HEK293 (cell line): ENCODE data around the gene ANTKMT.

ENCODE experiments used
- BCL11B ChIP-seq: fragments of 450-650 bp; formaldehyde crosslinking; IDR thresholded peaks from 2 replicates; pipeline ENCODE4 v1.5.1; 2016; ENCODE audit warnings: low read depth, missing biosample characterization, missing genetic modification characterization
- BCL6B ChIP-seq: fragments of 450-650 bp; formaldehyde crosslinking; IDR thresholded peaks from 2 replicates; pipeline ENCODE4 v1.5.1; 2017; ENCODE audit warnings: missing biosample characterization, missing genetic modification characterization
- GLIS2 ChIP-seq: fragments of 450-650 bp; formaldehyde crosslinking; IDR thresholded peaks from 2 replicates; pipeline ENCODE4 v1.5.1; 2016; ENCODE audit warnings: missing biosample characterization, missing genetic modification characterization
- KLF10 ChIP-seq: fragments of 450-650 bp; IDR thresholded peaks from 2 replicates; pipeline ENCODE4 v1.5.1; 2018; ENCODE audit warnings: missing biosample characterization, mild to moderate bottlenecking, missing genetic modification characterization
- KLF9 ChIP-seq: fragments of 450-650 bp; formaldehyde crosslinking; IDR thresholded peaks from 2 replicates; pipeline ENCODE4 v1.5.1; 2016; ENCODE audit warnings: missing biosample characterization, missing genetic modification characterization, low read depth
- OSR2 ChIP-seq: fragments of 450-650 bp; formaldehyde crosslinking; IDR thresholded peaks from 2 replicates; pipeline ENCODE4 v1.5.1; 2016; ENCODE audit warnings: missing biosample characterization, missing genetic modification characterization
- PRDM4 ChIP-seq: fragments of 450-650 bp; formaldehyde crosslinking; IDR thresholded peaks from 2 replicates; pipeline ENCODE4 v1.5.1; 2017; ENCODE audit warnings: missing biosample characterization, missing genetic modification characterization
- SCRT2 ChIP-seq: fragments of 450-650 bp; formaldehyde crosslinking; IDR thresholded peaks from 2 replicates; pipeline ENCODE4 v1.5.1; 2016; ENCODE audit warnings: missing biosample characterization, missing genetic modification characterization
- YY1 ChIP-seq: fragments of 450-650 bp; formaldehyde crosslinking; IDR thresholded peaks from 2 replicates; pipeline ENCODE4 v1.5.1; 2018; ENCODE audit warnings: missing biosample characterization, missing genetic modification characterization
- ZBTB11 ChIP-seq: fragments of 450-650 bp; formaldehyde crosslinking; conservative IDR thresholded peaks from 2 replicates; pipeline ENCODE4 v1.5.1; 2016; ENCODE audit warnings: low read depth, missing biosample characterization, missing genetic modification characterization
- ZBTB48 ChIP-seq: fragments of 450-650 bp; formaldehyde crosslinking; IDR thresholded peaks from 2 replicates; pipeline ENCODE4 v1.5.1; 2016; ENCODE audit warnings: missing biosample characterization, missing genetic modification characterization
- ZFP41 ChIP-seq: fragments of 450-650 bp; formaldehyde crosslinking; IDR thresholded peaks from 2 replicates; pipeline ENCODE4 v1.5.1; 2016; ENCODE audit warnings: missing biosample characterization, missing genetic modification characterization, borderline replicate concordance
- ZIC2 ChIP-seq: fragments of 450-650 bp; formaldehyde crosslinking; IDR thresholded peaks from 2 replicates; pipeline ENCODE4 v1.5.1; 2016; ENCODE audit warnings: missing biosample characterization, missing genetic modification characterization
- ZNF133 ChIP-seq: fragments of 450-650 bp; formaldehyde crosslinking; IDR thresholded peaks from 2 replicates; pipeline ENCODE4 v1.5.1; 2016; ENCODE audit warnings: missing biosample characterization, missing genetic modification characterization
- ZNF138 ChIP-seq: fragments of 450-650 bp; formaldehyde crosslinking; IDR thresholded peaks from 2 replicates; pipeline ENCODE4 v1.5.1; 2016; ENCODE audit warnings: missing biosample characterization, missing genetic modification characterization, borderline replicate concordance
- ZNF155 ChIP-seq: fragments of 450-650 bp; formaldehyde crosslinking; IDR thresholded peaks from 2 replicates; pipeline ENCODE4 v1.5.1; 2016; ENCODE audit warnings: missing biosample characterization, missing genetic modification characterization
- ZNF223 ChIP-seq: fragments of 450-650 bp; formaldehyde crosslinking; IDR thresholded peaks from 2 replicates; pipeline ENCODE4 v1.5.1; 2016; ENCODE audit warnings: missing biosample characterization, missing genetic modification characterization
- ZNF248 ChIP-seq: fragments of 450-650 bp; formaldehyde crosslinking; IDR thresholded peaks from 2 replicates; pipeline ENCODE4 v1.5.1; 2017; ENCODE audit warnings: missing biosample characterization, missing genetic modification characterization
- ZNF366 ChIP-seq: fragments of 450-650 bp; formaldehyde crosslinking; conservative IDR thresholded peaks from 2 replicates; pipeline ENCODE4 v1.5.1; 2016; ENCODE audit warnings: missing biosample characterization, missing genetic modification characterization
- ZNF416 ChIP-seq: fragments of 450-650 bp; formaldehyde crosslinking; IDR thresholded peaks from 2 replicates; pipeline ENCODE4 v1.5.1; 2016; ENCODE audit warnings: missing biosample characterization, missing genetic modification characterization
- ZNF501 ChIP-seq: fragments of 450-650 bp; formaldehyde crosslinking; IDR thresholded peaks from 2 replicates; pipeline ENCODE4 v1.5.1; 2016; ENCODE audit warnings: missing biosample characterization, missing genetic modification characterization
- ZNF510 ChIP-seq: fragments of 450-650 bp; formaldehyde crosslinking; IDR thresholded peaks from 2 replicates; pipeline ENCODE4 v1.5.1; 2018; ENCODE audit warnings: mild to moderate bottlenecking, missing genetic modification characterization, missing biosample characterization; ENCODE audit not compliant: insufficient replicate concordance
- ZNF514 ChIP-seq: fragments of 450-650 bp; formaldehyde crosslinking; IDR thresholded peaks from 2 replicates; pipeline ENCODE4 v1.5.1; 2016; ENCODE audit warnings: missing biosample characterization, missing genetic modification characterization
- ZNF529 ChIP-seq: fragments of 450-650 bp; formaldehyde crosslinking; IDR thresholded peaks from 2 replicates; pipeline ENCODE4 v1.5.1; 2017; ENCODE audit warnings: missing genetic modification characterization, missing biosample characterization; ENCODE audit not compliant: insufficient replicate concordance
- ZNF544 ChIP-seq: fragments of 450-650 bp; formaldehyde crosslinking; IDR thresholded peaks from 2 replicates; pipeline ENCODE4 v1.5.0; 2017; ENCODE audit warnings: missing biosample characterization, missing genetic modification characterization
- ZNF549 ChIP-seq: fragments of 450-650 bp; IDR thresholded peaks from 2 replicates; pipeline ENCODE4 v1.5.1; 2018; ENCODE audit warnings: missing biosample characterization, missing genetic modification characterization, mild to moderate bottlenecking, inconsistent platforms, moderate library complexity
- ZNF596 ChIP-seq: fragments of 450-650 bp; IDR thresholded peaks from 2 replicates; pipeline ENCODE4 v1.5.0; 2018; ENCODE audit warnings: missing biosample characterization, mild to moderate bottlenecking, missing genetic modification characterization, moderate library complexity
- ZNF621 ChIP-seq: fragments of 450-650 bp; formaldehyde crosslinking; IDR thresholded peaks from 2 replicates; pipeline ENCODE4 v1.5.1; 2017; ENCODE audit warnings: missing biosample characterization, missing genetic modification characterization
- ZNF664 ChIP-seq: fragments of 450-650 bp; formaldehyde crosslinking; IDR thresholded peaks from 2 replicates; pipeline ENCODE4 v1.5.1; 2016; ENCODE audit warnings: missing biosample characterization, missing genetic modification characterization
- ZNF677 ChIP-seq: fragments of 450-650 bp; IDR thresholded peaks from 2 replicates; pipeline ENCODE4 v1.5.0; 2018; ENCODE audit warnings: missing biosample characterization, mild to moderate bottlenecking, missing genetic modification characterization, moderate library complexity
- ZNF692 ChIP-seq: fragments of 450-650 bp; formaldehyde crosslinking; IDR thresholded peaks from 2 replicates; pipeline ENCODE4 v1.5.1; 2016; ENCODE audit warnings: missing biosample characterization, missing genetic modification characterization
- ZNF837 ChIP-seq: fragments of 450-650 bp; formaldehyde crosslinking; IDR thresholded peaks from 2 replicates; pipeline ENCODE4 v1.5.1; 2016; ENCODE audit warnings: missing biosample characterization, missing genetic modification characterization
- ZNF843 ChIP-seq: fragments of 450-650 bp; formaldehyde crosslinking; IDR thresholded peaks from 2 replicates; pipeline ENCODE4 v1.5.1; 2016; ENCODE audit warnings: missing biosample characterization, missing genetic modification characterization
- ZXDB ChIP-seq: fragments of 450-650 bp; formaldehyde crosslinking; IDR thresholded peaks from 2 replicates; pipeline ENCODE4 v1.5.1; 2016; ENCODE audit warnings: missing biosample characterization, missing genetic modification characterization

The ANTKMT gene

GRCh38 chr16:727291-727977 lies 6.5 kb downstream of the ANTKMT start (continued):
- TF ChIP-seq KLF9 (tag by site-specific recombination) (peak; percentile 67; the same call in 1 of the 2 replicates), ZNF544 (tag by site-specific recombination) (no peak), ZNF248 (tag by site-specific recombination) (no peak), ZNF692 (tag by site-specific recombination) (no peak), ZNF510 (tag by site-specific recombination) (no peak), ZXDB (tag by site-specific recombination) (peak; percentile 50; the same call in 1 of the 2 replicates), BCL11B (tag by site-specific recombination) (peak; percentile 89), ZNF366 (tag by site-specific recombination) (no peak), ZNF514 (no peak), ZNF596 (tag by site-specific recombination) (no peak), ZNF677 (tag by site-specific recombination) (no peak), ZNF664 (no peak), ZNF223 (tag by site-specific recombination) (no peak), ZBTB48 (peak; percentile 67; the same call in 1 of the 2 replicates), ZNF843 (peak; percentile 23; the same call in 1 of the 2 replicates), OSR2 (tag by site-specific recombination) (no peak), ZNF133 (tag by site-specific recombination) (no peak), ZNF155 (tag by site-specific recombination) (no peak), ZNF837 (tag by site-specific recombination) (0 out of 2 replicates have a peak, but pooled peaks have one; percentile 71), ZNF501 (tag by site-specific recombination) (0 out of 2 replicates have a peak, but pooled peaks have one; percentile 31), ZNF416 (no peak), KLF10 (tag by site-specific recombination) (0 out of 2 replicates have a peak, but pooled peaks have one; percentile 21), GLIS2 (peak; percentile 78), ZNF138 (no peak), SCRT2 (tag by site-specific recombination) (no peak), ZNF549 (tag by site-specific recombination) (no peak), YY1 (0 out of 2 replicates have a peak, but pooled peaks have one; percentile 8), ZNF529 (tag by site-specific recombination) (no peak), ZNF621 (tag by site-specific recombination) (no peak), BCL6B (no peak), ZFP41 (tag by site-specific recombination) (no peak), PRDM4 (no peak), ZBTB11 (0 out of 2 replicates have a peak, but pooled peaks have one; percentile 26), ZIC2 (peak; percentile 90)
